ENCODE measurements around the gene EIF5A2.

GRCh38 chr3:170889132-170889531 lies 19.3 kb downstream of the EIF5A2 start:
- TF ChIP-seq, protein P1, sequence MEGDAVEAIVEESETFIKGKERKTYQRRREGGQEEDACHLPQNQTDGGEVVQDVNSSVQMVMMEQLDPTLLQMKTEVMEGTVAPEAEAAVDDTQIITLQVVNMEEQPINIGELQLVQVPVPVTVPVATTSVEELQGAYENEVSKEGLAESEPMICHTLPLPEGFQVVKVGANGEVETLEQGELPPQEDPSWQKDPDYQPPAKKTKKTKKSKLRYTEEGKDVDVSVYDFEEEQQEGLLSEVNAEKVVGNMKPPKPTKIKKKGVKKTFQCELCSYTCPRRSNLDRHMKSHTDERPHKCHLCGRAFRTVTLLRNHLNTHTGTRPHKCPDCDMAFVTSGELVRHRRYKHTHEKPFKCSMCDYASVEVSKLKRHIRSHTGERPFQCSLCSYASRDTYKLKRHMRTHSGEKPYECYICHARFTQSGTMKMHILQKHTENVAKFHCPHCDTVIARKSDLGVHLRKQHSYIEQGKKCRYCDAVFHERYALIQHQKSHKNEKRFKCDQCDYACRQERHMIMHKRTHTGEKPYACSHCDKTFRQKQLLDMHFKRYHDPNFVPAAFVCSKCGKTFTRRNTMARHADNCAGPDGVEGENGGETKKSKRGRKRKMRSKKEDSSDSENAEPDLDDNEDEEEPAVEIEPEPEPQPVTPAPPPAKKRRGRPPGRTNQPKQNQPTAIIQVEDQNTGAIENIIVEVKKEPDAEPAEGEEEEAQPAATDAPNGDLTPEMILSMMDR (IDR thresholded peaks at IDR 0.05) = no peak
- TF ChIP-seq EZH2 (IDR thresholded peaks at IDR 0.05; ENCODE audit: borderline replicate concordance, insufficient read depth, low read depth, low read length, poor library complexity, severe bottlenecking) = no peak
